ENCODE results near the gene NETO2. TPM values are rescaled to one million over a fixed set of nuclear protein-coding genes. Genes with fewer than 3 reads are reported as not detected.

The NETO2 gene
- total RNA-seq, 1 experiment from 2014 or later = 40.6 TPM

DNA sequence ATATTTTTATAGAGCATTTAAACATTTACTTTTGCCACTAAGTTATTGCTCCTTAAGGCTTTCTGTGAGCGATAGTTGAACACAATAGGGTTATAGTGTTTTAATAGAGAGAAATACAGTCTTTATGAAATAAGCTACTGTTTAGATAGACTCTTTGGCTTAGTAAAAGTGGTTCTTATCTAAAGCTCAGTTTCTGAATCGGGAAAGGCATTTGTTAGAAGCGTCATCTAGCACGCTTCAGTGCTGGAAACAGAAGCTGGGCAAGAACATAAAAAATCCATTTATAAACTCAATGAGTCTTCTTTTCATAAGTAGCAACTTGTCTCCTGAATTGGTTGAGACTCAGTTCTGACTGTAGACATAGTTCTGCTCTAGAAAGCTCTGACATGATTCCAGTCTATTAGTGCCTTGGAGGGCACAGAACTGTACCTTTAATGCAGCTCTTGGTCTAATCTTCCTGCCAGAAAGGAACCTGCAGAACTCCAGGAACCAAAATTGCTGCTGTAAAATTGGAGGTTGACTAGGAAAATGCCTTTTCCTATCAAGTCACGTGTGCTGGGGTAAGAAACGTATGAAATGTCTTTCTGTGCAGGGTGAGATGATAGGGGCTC is 114.9 kb downstream of the NETO2 start:
- H3K27ac ChIP-seq (ENCODE audit: low read length) = no peak overlapping the region
- POLR2A ChIA-PET (ENCODE audit: unreplicated experiment) = interaction anchor here (0.6 kb wide), 1 partner anchor 1219 kb away, joined by 8 read pairs; no protein-coding TSS in a partner anchor
- no peaks in the 10 kb centered on the region for H3K27me3 ChIP-seq (ENCODE audit: low read length)
- no peak overlapping the region for H3K9ac ChIP-seq (ENCODE audit: low read length)
- no peaks in the 10 kb centered on the region for H3F3A ChIP-seq (ENCODE audit: low read length, unreplicated experiment)
- intact Hi-C loops (cut with micrococcal nuclease) = no loop called here
- CTCF ChIA-PET = no interaction called here
- TF ChIP-seq EZH2 (IDR thresholded peaks at IDR 0.05; ENCODE audit: low read length, unreplicated experiment) (no peak), EZH2phosphoT487 (IDR thresholded peaks at IDR 0.05; ENCODE audit: borderline replicate concordance, low read length) (no peak)
- TF ChIP-seq, protein P1, sequence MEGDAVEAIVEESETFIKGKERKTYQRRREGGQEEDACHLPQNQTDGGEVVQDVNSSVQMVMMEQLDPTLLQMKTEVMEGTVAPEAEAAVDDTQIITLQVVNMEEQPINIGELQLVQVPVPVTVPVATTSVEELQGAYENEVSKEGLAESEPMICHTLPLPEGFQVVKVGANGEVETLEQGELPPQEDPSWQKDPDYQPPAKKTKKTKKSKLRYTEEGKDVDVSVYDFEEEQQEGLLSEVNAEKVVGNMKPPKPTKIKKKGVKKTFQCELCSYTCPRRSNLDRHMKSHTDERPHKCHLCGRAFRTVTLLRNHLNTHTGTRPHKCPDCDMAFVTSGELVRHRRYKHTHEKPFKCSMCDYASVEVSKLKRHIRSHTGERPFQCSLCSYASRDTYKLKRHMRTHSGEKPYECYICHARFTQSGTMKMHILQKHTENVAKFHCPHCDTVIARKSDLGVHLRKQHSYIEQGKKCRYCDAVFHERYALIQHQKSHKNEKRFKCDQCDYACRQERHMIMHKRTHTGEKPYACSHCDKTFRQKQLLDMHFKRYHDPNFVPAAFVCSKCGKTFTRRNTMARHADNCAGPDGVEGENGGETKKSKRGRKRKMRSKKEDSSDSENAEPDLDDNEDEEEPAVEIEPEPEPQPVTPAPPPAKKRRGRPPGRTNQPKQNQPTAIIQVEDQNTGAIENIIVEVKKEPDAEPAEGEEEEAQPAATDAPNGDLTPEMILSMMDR (conservative IDR thresholded peaks at IDR 0.05; ENCODE audit: low read depth, low read length) = no peak
- no peaks in the 10 kb centered on the region for H3K9me2 ChIP-seq (replicated peaks; ENCODE audit: low read length)
- no peak overlapping the region for H2AFZ ChIP-seq (ENCODE audit: low read length)
- no peaks in the 10 kb centered on the region for H3K79me2 ChIP-seq (ENCODE audit: low read length)
- DNase-seq = no peak
- H4K20me1 ChIP-seq (ENCODE audit: low read length) = no peaks in the 10 kb centered on the region
- H3K4me1 ChIP-seq (ENCODE audit: insufficient read depth, low read length) = no peaks in the 10 kb centered on the region
- H3K36me3 ChIP-seq (ENCODE audit: low read depth, low read length) = no peaks in the 10 kb centered on the region
- no peaks in the 10 kb centered on the region for H3K9me3 ChIP-seq (ENCODE audit: low read length)
- ATAC-seq = no peak
- no peak overlapping the region for H3K4me2 ChIP-seq (ENCODE audit: low read length)
- no TSS peak for BruUV-seq (replicated peaks)
- H3K4me3 ChIP-seq (ENCODE audit: low read length) = no peak overlapping the region

Other genes starting within 250 kb of the NETO2 start
- 44.5 and 57.0 TPM in 2 replicates for gene DNAJA2, start 170.3 kb downstream of the NETO2 start, total RNA-seq (2014; rRNA removed)